K562 (cell line): ENCODE results near the gene CDKN2AIPNL. TPM values are rescaled to one million over a fixed set of nuclear protein-coding genes. Genes with fewer than 3 reads are reported as not detected.

Experiments
- ATAC-seq: fragments of 200-7000 bp; cut with Tn5 transposase; 3 replicates; pipeline ENCODE4 v1.9.1; 2020; ENCODE audit warnings: moderate library complexity
- BruUV-seq: library from RNA; stranded (reverse); fragments of 400-500 nt; replicated peaks from 2 replicates; lab custom pipeline; 2021; lab: Mats Ljungman, UMichigan
- CTCF ChIA-PET: fragments of 300-600 bp; formaldehyde crosslinking; extraction: SDS; loops from one replicate; lab custom pipeline; 2021; ENCODE audit warnings: low intra/inter-chr PET ratio; lab: Yijun Ruan, JAX
- POLR2A ChIA-PET: fragments of 300-600, 350-650 bp; sonication (Branson Sonifier 250); formaldehyde crosslinking; extraction: SDS; loops from one replicate; lab custom pipeline; 2021; ENCODE audit warnings: antibody characterized with exemption, inconsistent platforms; lab: Yijun Ruan, JAX
- DNase-seq, 4 experiments: peaks; one replicate each; pipeline versions ENCODE4 v3.0.0 to v3.0.0-alpha.2; 2011 to 2018; ENCODE audit warnings: low spot score in 3 of 4, mixed read lengths in 3 of 4; ENCODE audit errors: extremely low read depth in 1 of 4
- FAIRE-seq: peaks from 2 replicates; lab custom pipeline; 2011; peaks lifted over from hg19 to GRCh38; lab: Jason Lieb, UNC
- H2AFZ ChIP-seq: 2 replicates; pipeline ENCODE4 v1.6.0; 2011; ENCODE audit warnings: low read depth, low read length, control low read depth, inconsistent platforms
- H3K27ac ChIP-seq: fragments of 200-600 bp; 3 replicates; pipeline ENCODE4 v1.8.0; 2011; ENCODE audit warnings: low read depth, mild to moderate bottlenecking, control low read depth, inconsistent platforms, low read length, moderate library complexity, mixed read lengths; ENCODE audit errors: extremely low read depth
- H3K27me3 ChIP-seq, 2 experiments: fragments of 300-600 bp in 1 of 2; 2 replicates in 1 of 2; 3 replicates in 1 of 2; pipeline versions ENCODE4 v1.6.0 to v1.8.0; 2011; ENCODE audit warnings: inconsistent platforms in 2 of 2, low read length in 2 of 2, mild to moderate bottlenecking in 1 of 2, mixed read lengths in 1 of 2, moderate library complexity in 1 of 2; ENCODE audit not compliant: control insufficient read depth in 2 of 2, insufficient read depth in 2 of 2
- H3K36me3 ChIP-seq: fragments of 300-600 bp; 3 replicates; pipeline ENCODE4 v1.8.0; 2011; ENCODE audit warnings: mild to moderate bottlenecking, low read length, inconsistent platforms; ENCODE audit not compliant: control insufficient read depth, insufficient read depth
- H3K4me1 ChIP-seq, 2 experiments: fragments of 200-600 bp in 1 of 2; replicated peaks in 1 of 2; 2 replicates in 1 of 2; 3 replicates in 1 of 2; pipeline versions ENCODE4 v1.5.1 to v1.8.0; 2011; ENCODE audit warnings: inconsistent platforms in 2 of 2, low read length in 2 of 2, mild to moderate bottlenecking in 1 of 2, mixed read lengths in 1 of 2, moderate library complexity in 1 of 2; ENCODE audit not compliant: control insufficient read depth in 2 of 2, insufficient read depth in 2 of 2
- H3K4me2 ChIP-seq: 2 replicates; pipeline ENCODE4 v1.6.1; 2011; ENCODE audit warnings: low read length, control low read depth, inconsistent platforms, mixed read lengths; ENCODE audit not compliant: insufficient read depth
- H3K4me3 ChIP-seq: fragments of 200-600 bp; sonication (generic), shearing (Covaris generic); 2 replicates; pipeline ENCODE4 v1.5.1; 2016; ENCODE audit warnings: control low read depth, inconsistent platforms
- H3K79me2 ChIP-seq: fragments of 200-600 bp; 3 replicates; pipeline ENCODE4 v1.8.0; 2011; ENCODE audit warnings: low read length, inconsistent platforms; ENCODE audit not compliant: control insufficient read depth, insufficient read depth
- H3K9ac ChIP-seq, 2 experiments: 2 replicates each; pipeline versions ENCODE4 v1.6.0 to v1.6.1; 2011; ENCODE audit warnings: low read depth in 2 of 2, low read length in 2 of 2, control low read depth in 1 of 2, inconsistent platforms in 1 of 2, mild to moderate bottlenecking in 1 of 2, mixed read lengths in 1 of 2; ENCODE audit not compliant: insufficient read depth in 1 of 2
- H3K9me1 ChIP-seq: one replicate; pipeline ENCODE4 v1.6.0; 2011; ENCODE audit warnings: inconsistent platforms, mild to moderate bottlenecking, low read length, moderate library complexity; ENCODE audit not compliant: control insufficient read depth, insufficient read depth
- H3K9me3 ChIP-seq: replicated peaks from 2 replicates; pipeline ENCODE4 v1.5.1; 2011; ENCODE audit warnings: low read depth, low read length, inconsistent platforms; ENCODE audit not compliant: control insufficient read depth, insufficient read depth
- H4K20me1 ChIP-seq: replicated peaks from 2 replicates; pipeline ENCODE4 v1.6.1; 2011; ENCODE audit warnings: low read length, inconsistent platforms, mixed read lengths; ENCODE audit not compliant: control insufficient read depth, insufficient read depth
- LEF1 ChIP-seq: fragments of 450-650 bp; IDR thresholded peaks from 2 replicates; pipeline ENCODE4 v1.6.1; 2016; ENCODE audit warnings: mild to moderate bottlenecking
- MEF2A ChIP-seq: IDR thresholded peaks from 2 replicates; pipeline ENCODE4 v1.6.1; 2011; ENCODE audit warnings: low read depth, mild to moderate bottlenecking, low read length, moderate library complexity; ENCODE audit not compliant: control insufficient read depth
- MTA2 ChIP-seq: fragments of 450-650 bp; IDR thresholded peaks from 2 replicates; pipeline ENCODE4 v1.6.1; 2016; ENCODE audit warnings: low read depth
- MYC ChIP-seq, 2 experiments: fragments of 250-450 bp in 1 of 2; sonication (Bioruptor Pico) in 1 of 2; IDR thresholded peaks; 2 replicates each; pipeline versions ENCODE4 v1.5.1 to v1.6.1; 2012 to 2021; ENCODE audit warnings: low read depth in 2 of 2, borderline replicate concordance in 1 of 2, improper control_type of control experiment in 1 of 2, low read length in 1 of 2, mild to moderate bottlenecking in 1 of 2, moderate library complexity in 1 of 2
- PML ChIP-seq: IDR thresholded peaks from 2 replicates; pipeline ENCODE4 v1.6.1; 2012; ENCODE audit warnings: low read length, inconsistent platforms
- POLR2AphosphoS5 ChIP-seq: IDR thresholded peaks from 2 replicates; pipeline ENCODE4 v1.6.1; 2011; ENCODE audit warnings: mild to moderate bottlenecking, low read depth, low read length, moderate library complexity; ENCODE audit not compliant: control insufficient read depth, insufficient read depth
- VEZF1 ChIP-seq: fragments of 200-800 bp; sonication (Bioruptor generic); IDR thresholded peaks from 2 replicates; pipeline ENCODE4 v1.6.1; 2017; ENCODE audit warnings: missing genetic modification characterization, missing compliant biosample characterization
- ZNF584 ChIP-seq: fragments of 200-800 bp; sonication (Bioruptor generic); IDR thresholded peaks from 2 replicates; pipeline ENCODE4 v1.6.1; 2016; ENCODE audit warnings: low read depth, mild to moderate bottlenecking, missing genetic modification characterization, missing compliant biosample characterization
- ZNF592 ChIP-seq: fragments of 450-650 bp; IDR thresholded peaks from 2 replicates; pipeline ENCODE4 v1.6.1; 2017; ENCODE audit warnings: antibody characterized with exemption, mild to moderate bottlenecking
- WGBS: fragments of 100-300 bp; shearing (Covaris generic); methylation state at CpG from one replicate; pipeline ENCODE4 v1.1.6; 2016; ENCODE audit warnings: low coverage, mixed read lengths; ENCODE audit not compliant: insufficient coverage; ENCODE audit errors: missing lambda C conversion rate; 5-methylcytosine and 5-hydroxymethylcytosine counted together
- in situ Hi-C: fragments of 300-500 bp; cut with MboI; formaldehyde crosslinking; loops from 4 replicates; pipeline ENCODE4 v1.15.0; 2018; ENCODE audit warnings: inconsistent platforms, mixed read lengths
- intact Hi-C: fragments of 100-400 bp; cut with micrococcal nuclease; formaldehyde crosslinking; loops from 2 replicates; pipeline ENCODE4 v1.14.2; 2022
- polyA plus RNA-seq, 8 experiments: library from polyadenylated mRNA; depleted of rRNA in 4 of 8; stranded (reverse) in 5 of 8; unstranded in 3 of 8; fragments of >200 nt; fragmentation: Nextera tagmentation in 2 of 8; fragmentation: Illumina TruSeq in 1 of 8; extraction: Ambion mirVana in 2 of 8; extraction: Trizol in 1 of 8; gene quantifications; 2 replicates each; pipeline versions ENCODE4 v1.2.1 to v1.2.3, GENCODE V29; 2011 to 2014; ENCODE audit warnings: inconsistent platforms in 1 of 8, missing spikeins in 1 of 8
- total RNA-seq, 7 experiments: library from RNA; depleted of rRNA in 6 of 7; stranded (reverse); fragments of >200 nt in 6 of 7; fragmentation: Illumina TruSeq in 2 of 7; extraction: Trizol in 2 of 7; gene quantifications; 2 replicates each; pipeline versions ENCODE4 v1.2.1 to v1.2.3, GENCODE V29; 2011 to 2021; ENCODE audit warnings: low replicate concordance in 1 of 7
- TF ChIP-seq, protein P1 (sequence below): fragments of 250-450 bp; sonication (Bioruptor Pico); IDR thresholded peaks from 2 replicates; pipeline ENCODE4 v1.5.0; 2021; ENCODE audit warnings: mild to moderate bottlenecking, moderate library complexity

CDKN2AIPNL gene
- total and polyA plus RNA-seq, 9 of the 15 experiments (the other 6 are each of a cell fraction or from before 2014, with no cell fraction given) = 19.9 to 46.9 (median 42.2) TPM

DNA sequence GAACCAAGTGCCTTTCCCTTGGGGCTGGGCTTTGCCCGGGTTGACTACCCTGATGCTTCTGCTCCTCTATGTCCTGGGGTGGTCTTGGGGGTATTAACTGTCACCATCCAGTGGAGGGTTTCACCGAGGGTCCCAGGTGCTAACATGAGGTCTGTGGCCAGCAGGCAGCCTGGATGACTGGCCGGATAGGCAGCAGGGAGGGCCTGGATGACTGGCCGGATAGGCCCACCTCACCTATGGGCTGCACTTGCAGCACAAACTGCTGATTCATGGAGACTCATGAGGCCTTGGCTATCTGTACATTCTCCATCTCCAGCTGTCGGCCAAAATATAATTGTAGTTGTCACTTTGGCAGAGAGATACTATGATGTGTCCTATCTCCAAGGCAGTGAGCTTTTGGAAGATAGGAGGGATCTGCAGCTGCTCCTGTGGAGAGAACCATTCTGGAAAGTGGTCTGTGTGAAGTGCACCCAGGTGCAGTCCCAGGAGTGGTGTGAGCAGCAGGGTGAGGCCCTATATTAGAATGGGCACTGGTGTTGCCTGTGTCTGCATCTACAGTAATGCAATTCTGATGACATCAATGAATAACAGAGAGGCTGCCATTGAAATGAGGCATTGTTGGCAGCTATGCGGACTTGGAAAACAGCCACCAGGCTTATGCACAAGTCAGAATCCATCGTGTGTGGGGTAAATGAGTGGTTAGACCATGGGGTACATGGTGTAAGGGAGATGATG lies 26.3 kb upstream of the CDKN2AIPNL start:
- H2AFZ ChIP-seq = peak overlapping the region; percentile 70
- H3K79me2 ChIP-seq = no peaks in the 10 kb centered on the region
- peaks cover 27 to 30% of the 10 kb centered on the region in 2 experiments; a peak in 4 of 5 replicates for H3K4me1 ChIP-seq
- CTCF ChIA-PET = no interaction called here
- intact Hi-C loops = no loop called here
- DNase-seq (peak; percentile 79 to 92 (median 82)), FAIRE-seq (peak; percentile 98), ATAC-seq (peak; percentile 98)
- no peaks in the 10 kb centered on the region for H3K36me3 ChIP-seq
- H3K27me3 ChIP-seq = no peaks in the 10 kb centered on the region; a peak in 1 of 5 replicates
- 17% methylated on average over 7 of the region's 7 CpGs for WGBS
- POLR2A ChIA-PET = interaction anchor here (0.8 to 1.5 kb wide), 2 partner anchors 11 to 32 kb away, joined by 3 read pairs; no protein-coding TSS in a partner anchor
- H4K20me1 ChIP-seq = no peaks in the 10 kb centered on the region
- H3K9ac ChIP-seq = peak overlapping the region in 1 of 2 experiments; percentile 77; a peak in 3 of 4 replicates
- peak overlapping the region; percentile 63 for H3K27ac ChIP-seq
- no TSS peak for BruUV-seq
- no peaks in the 10 kb centered on the region for H3K9me3 ChIP-seq
- H3K9me1 ChIP-seq = no peaks in the 10 kb centered on the region
- H3K4me2 ChIP-seq = peak overlapping the region; percentile 48; the same call in 1 of the 2 replicates
- in situ Hi-C loops = no loop called here
- no peak overlapping the region for H3K4me3 ChIP-seq
- TF ChIP-seq PML = peak; percentile 83
- peak; percentile 43; the same call in 1 of the 2 replicates for TF ChIP-seq MEF2A
- 0 out of 2 replicates have a peak, but pooled peaks have one; percentile 48 for TF ChIP-seq LEF1
- TF ChIP-seq, protein P1, sequence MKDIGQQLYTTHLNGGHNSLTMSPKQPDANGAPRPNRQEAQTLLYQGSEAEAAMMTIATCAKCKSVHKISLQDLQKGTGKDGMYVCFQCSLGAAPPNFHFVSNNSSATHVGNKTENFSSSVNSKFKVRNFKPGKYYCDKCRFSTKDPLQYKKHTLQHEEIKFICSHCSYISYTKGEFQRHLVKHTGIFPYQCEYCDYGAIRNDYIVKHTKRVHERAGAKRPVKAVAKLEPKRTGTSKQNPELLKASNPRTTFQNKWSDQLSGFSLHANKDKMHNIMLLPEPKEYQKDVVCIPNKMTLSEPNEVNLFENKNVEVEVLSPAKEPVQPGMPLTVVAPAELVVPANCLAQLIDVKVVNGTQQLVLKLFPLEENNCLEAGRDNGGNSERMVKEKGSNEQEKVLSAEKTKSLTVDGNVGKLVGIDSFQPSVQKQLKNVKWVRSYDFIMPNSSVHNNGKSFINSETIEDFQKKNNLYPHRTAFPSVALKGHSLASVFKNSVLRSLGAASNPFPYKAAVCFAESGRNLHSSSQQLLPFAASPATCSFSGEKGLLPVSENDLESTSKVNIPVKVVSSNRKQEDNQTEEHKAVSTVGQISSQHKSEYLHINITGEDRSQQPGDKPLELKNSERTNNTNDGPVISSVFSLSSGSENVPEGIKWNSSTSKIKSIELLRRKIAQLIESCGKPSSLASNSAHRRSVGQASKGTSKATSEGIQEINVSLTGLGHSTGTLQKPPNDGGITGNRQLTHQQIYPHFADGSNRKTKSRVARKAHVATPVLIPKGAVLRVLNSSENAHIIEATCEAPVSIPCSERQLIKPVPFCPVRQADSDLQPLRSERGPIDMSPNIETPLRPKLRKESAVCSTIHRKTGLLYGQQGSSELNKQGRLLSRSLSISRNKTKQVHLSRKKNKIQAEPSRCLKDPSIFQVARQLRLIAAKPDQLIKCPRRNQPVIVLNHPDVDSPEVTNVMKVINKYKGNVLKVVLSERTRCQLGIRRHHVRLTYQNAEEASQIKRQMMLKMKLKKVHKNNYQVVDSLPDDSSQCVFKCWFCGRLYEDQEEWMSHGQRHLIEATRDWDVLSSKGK = no peak
- TF ChIP-seq ZNF584 (CRISPR knock-in tag) = 0 out of 2 replicates have a peak, but pooled peaks have one; percentile 20
- peak; percentile 91 for TF ChIP-seq POLR2AphosphoS5
- peak; percentile 62 for TF ChIP-seq VEZF1 (CRISPR knock-in tag)
- TF ChIP-seq ZNF592 = peak; percentile 77
- peak; percentile 57; the same call in 1 of the 2 replicates for TF ChIP-seq MYC (IDR thresholded peaks at IDR 0.05; ENCODE audit: low read depth, low read length)
- no peak for TF ChIP-seq MYC (CRISPR knock-in tag; IDR thresholded peaks at IDR 0.05; ENCODE audit: borderline replicate concordance, low read depth)
- peak; percentile 70; the same call in 1 of the 2 replicates for TF ChIP-seq MTA2
